ENCODE data around the gene POU2AF2.
"Not testable (repeated sequence)": the region's sequence is repeated elsewhere in the genome, so short reads cannot be mapped to it uniquely, and the experiment has no call there.

The POU2AF2 gene

DNA sequence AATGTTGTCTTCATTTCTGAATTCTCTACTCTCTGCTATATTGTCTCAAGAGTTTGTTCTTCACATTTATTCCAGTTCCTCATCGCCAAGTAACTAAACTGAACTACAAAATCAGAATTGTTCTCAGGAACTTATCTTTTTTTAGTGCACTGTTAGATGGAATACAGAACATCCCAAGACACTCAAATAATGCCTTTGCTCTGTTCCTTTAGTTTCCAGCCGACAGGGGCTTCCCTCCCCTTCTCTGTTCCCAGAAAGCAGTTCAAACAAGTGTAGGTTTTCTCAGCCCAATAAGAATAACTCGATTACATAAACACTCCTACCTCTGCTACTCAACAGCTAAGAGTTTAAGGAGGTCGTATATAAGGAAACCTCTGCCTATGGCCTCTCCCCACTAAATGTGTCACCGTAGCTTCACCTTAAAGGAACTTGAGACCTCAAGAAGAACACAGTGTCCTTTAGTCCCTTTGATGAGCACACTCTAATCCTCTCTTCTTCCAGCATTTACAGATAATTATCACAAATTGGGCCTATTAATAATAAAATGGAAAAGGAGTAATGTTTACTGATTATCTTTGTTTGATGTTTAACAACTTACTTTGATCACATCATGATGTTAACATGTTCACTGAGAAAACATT is 59.8 kb downstream of the POU2AF2 start:
- DNase-seq = no peak

DNA sequence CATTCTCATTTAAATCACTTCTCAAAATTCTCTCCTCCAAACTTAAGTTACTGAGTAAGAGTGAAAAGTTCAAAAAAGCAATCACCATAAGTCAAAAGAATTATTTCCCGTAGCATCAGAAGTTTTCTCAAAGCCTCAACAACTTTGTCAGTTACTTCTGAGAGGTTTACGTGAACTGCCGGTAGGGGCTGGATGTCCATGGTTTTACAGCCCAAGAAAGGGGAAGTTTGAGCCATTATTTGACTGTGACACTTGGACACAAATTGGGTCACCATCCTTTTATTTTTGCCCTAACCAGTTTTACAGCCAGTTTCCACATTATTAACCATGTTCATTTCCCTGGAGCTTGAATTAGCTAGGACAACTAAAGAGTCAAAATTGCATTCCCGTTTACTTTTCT is 60.4 kb downstream of the POU2AF2 start:
- no peak for DNase-seq

DNA sequence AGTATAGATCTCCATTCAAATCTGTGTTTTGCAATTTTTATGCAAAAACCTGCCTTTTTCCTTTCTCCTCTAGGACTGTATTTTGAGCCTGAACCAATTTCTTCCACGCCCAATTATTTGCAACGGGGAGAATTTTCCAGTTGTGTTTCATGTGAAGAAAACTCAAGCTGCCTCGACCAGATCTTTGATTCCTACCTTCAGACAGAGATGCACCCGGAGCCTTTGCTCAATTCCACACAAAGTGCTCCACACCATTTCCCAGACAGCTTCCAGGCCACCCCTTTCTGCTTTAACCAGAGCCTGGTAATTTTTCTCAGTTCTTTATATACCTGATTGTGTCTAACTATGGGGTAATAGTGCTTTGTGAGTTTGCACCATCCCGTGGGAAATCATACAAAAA is 60.8 kb downstream of the POU2AF2 start:
- DNase-seq = no peak

DNA sequence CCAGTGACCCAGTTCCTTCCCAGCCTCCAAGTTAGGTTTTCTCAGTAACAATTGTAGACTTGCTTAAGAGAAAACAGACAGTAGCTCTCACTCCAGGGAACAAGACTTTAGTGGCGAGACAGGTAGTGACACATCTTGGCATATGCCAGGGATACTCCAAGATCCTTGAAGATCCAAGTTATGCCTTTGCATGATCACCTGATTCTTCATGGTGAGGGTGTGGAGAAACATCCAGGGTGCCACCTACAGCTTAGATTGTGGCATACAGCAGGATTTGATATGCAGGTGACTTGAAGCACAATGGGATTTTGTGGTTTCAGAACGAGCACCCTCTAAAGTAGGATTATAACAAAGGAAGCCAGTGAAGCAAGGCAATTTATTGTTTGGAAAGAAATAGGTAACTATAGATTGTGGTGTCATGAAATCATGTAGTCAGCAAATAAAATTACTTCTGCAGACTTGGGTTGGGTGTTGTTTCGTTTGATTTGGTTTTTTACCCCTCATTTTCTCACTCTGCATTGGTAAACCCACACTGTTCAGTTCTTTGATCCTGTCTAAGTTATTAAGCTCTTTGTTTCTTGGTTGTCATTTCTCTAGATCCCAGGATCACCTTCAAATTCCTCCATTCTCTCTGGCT is 62.1 kb downstream of the POU2AF2 start:
- DNase-seq = no peak

DNA sequence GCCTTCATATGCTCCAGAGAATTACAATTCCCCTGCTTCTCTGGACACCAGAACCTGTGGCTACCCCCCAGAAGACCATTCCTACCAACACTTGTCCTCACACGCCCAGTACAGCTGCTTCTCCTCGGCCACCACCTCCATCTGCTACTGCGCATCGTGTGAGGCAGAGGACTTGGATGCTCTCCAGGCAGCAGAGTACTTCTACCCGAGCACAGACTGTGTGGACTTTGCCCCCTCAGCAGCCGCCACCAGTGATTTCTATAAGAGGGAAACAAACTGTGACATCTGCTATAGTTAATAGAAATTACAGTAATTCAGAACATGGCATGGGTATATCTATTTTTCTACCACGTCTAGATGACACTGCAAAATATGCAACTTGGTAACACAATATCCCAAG is 62.6 kb downstream of the POU2AF2 start:
- no peak for DNase-seq

- no peak for DNase-seq
These were observed 63.8 kb downstream of the POU2AF2 start for GRCh38 chr11:111309215-111309915.

- no peak for DNase-seq
These were observed 64.6 kb downstream of the POU2AF2 start for GRCh38 chr11:111310088-111310487.

- no peak for DNase-seq
These were observed 65.2 kb downstream of the POU2AF2 start for GRCh38 chr11:111310723-111311122.

- DNase-seq = no peak
These were observed 66.6 kb downstream of the POU2AF2 start for GRCh38 chr11:111312076-111312475.

DNA sequence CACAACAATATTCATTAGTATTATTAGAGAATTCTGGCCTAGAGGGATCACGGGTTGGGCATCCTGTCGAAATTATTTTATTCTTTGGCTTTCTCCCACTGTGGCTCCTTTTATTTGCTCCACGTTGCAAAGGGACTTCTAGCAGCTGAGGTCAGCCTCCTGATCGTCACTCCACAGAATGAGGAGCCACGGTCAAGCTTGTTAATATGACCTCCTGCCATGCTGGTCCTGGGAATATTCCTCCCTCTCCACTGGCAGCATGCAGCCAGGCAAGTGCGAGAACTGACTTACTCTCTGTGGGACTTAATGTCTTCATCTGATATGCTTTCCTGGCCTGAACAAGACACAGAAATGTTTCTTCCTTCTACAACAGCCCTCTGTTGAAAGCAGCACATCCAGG is 73.8 kb downstream of the POU2AF2 start:
- DNase-seq = no peak

GRCh38 chr11:111320199-111320598 is 74.7 kb downstream of the POU2AF2 start:
- DNase-seq = not testable (repeated sequence)

DNA sequence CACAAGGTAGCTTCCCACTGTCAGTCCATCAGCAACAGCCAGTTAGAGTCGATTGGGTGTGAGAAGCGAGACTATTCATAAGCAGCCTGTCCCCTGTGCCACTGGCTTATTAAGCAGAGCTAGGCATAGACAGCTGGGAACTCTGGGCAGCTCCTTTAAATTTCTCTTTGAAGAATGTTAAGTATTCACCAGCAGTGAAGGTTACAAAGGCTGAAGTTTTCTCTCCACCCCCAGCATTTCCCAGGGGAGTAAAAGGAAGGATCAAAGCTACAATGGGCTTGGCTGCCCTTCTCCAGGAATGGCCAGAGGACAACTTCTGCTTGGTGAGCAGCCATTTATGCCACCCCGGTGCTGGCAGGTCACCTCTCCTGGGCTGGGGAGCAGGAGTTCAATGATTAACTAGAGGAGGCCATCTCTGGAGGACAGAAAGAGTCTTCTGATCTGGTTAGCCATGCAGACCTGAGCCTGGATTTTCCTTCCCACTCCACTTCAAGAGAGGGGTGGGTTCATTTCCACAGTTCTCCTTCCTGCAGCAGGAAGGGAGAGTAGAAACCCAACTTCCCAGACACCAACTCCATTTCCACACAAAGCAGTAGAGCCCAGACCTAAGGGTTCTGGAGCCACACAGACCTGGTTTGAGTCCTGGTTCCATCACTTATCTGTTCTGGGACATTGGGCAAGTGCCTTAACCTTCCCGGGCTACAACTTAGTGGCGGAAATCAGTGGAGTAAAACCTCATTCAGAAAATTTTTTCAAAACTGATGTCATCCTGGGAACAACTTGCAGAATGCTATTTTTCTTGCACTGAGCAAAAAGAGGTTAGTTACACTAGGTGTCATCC is 75.4 kb downstream of the POU2AF2 start:
- DNase-seq = no peak

DNA sequence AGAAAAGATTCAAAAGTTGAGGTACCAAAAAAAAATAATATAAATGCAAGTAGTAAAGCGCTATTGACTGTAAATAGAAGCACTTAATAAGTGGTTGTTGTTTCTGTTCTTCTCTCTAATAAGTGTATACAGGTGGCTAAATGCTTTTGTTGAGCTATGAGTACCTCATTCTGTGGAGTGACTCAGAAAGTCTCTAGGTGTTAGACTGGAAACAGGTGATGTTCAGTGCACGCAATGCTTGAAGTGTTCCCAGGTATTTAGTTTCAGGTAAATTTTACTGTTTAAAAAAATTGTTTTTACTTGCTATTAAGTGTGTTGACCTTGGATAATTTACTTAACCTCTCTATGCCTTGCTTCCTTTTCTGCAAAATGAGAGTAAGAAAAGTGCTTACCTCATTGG is 77.0 kb downstream of the POU2AF2 start:
- no peak for DNase-seq

- DNase-seq = no peak
These were observed 78.8 kb downstream of the POU2AF2 start for GRCh38 chr11:111324277-111324720.

GRCh38 chr11:111325259-111325658 is 79.7 kb downstream of the POU2AF2 start:
- no peak for DNase-seq

DNA sequence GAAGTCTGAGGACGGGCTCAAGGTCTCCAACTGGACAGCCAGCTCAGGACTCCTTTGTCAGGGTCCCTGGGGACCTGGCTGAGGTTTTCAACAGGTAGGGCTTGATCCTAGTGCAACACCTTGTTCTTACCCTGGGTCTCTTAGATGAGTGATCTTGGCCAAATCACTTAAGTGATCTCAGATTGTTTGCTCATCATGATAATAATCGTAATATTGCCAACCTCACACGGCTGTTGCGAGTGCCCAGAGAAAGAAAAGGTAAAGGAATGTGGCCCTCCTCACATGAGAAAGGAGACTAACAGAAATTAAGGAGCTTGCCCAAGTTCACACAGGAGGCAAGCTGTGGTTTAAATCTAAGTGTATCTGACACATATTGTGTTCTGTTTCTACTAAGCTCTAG is 81.3 kb downstream of the POU2AF2 start:
- no peak for DNase-seq

DNA sequence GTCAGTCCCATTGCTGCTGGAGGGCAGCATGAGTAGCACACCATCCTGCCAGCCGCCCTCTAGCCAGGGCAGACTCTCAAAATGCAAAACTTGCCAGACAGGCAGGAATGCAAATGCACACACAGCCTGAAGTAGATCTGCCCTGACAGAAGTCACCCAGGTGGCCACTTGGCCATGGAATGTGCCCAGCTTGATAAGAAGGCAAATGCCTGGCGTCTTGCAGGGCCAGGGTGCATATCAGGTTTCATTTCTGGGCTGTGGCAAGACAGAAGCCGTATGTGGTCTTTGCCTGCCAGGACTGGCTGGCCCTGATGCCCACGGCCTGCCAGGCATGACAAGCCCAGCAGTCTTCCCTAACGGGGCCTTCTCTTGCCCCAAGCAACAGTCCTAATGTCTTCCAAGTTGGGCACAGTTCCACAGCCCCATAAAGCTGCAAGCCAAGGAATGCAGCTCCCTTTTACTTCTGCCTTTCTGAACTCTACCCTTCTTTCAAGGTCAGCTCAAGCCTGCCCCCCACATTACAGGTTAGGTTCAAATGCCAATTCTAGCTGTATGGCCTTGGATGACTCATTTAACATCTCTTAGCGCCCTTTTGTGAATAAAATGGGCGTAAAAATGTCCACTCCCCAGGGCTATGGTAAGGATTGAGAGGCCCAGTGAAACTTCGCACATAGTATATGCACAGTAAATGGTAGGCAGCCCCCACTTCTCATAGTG is 82.5 kb downstream of the POU2AF2 start:
- DNase-seq = no peak

DNA sequence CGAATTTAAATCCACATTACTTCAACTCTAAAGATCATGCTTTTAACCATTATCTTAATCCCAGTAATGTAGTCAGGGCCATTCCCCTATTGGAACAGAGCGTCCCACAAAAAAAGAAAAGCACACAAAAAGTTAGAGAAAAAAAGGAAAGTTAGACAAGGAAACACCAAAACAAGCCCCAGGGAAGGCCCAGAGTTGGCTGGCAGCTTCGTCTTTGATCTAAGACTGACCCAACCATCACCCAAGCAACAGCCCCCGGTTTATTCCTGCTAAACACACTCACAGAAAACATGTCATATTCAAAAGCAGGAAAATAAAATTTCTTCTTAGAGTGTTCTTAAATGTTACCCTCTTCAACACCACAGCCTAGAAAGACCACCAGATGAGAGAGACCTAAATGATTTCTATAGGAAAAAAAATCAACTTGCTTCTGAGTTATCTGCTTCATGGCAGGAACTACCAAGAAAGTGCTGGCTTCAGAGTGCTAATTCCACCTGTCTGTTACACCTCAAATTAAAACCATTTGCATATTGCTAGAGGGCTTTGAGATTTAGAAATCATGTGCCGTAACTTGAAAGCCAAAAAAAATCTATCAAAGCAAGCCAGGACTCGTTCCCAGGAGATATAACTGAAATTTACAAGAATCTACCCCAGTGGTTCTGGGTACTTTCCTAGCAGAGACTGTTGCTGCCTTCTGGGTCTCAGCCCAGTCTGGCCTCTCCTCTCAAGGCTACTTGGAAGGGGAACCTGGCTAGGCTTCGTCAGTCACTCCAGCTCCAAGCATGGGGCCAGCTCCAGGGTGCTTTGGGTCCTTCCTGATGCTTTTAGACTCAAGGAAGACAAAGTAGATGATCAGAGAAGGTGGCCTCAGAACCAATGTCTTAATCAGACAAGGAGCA is 84.0 kb downstream of the POU2AF2 start:
- DNase-seq = no peak

GRCh38 chr11:111330234-111330893 is 84.8 kb downstream of the POU2AF2 start:
- DNase-seq = no peak

- DNase-seq = no peak
These were observed 86.4 kb downstream of the POU2AF2 start for GRCh38 chr11:111331711-111332479.

Measured in activated CD8-positive, alpha-beta memory T cell treated with anti-CD3 and anti-CD28 coated beads, Interleukin-2, amount 50 U/mL, for 48 hours (primary cell).